Stimulated activated CD8-positive, alpha-beta memory T cell treated with anti-CD3 and anti-CD28 coated beads, Interleukin-7, amount 100 ng/mL, for 48 hours (primary cell): Measurements from ENCODE around the gene MROH7.

ENCODE experiments used
- DNase-seq, 2 donors: peaks; one replicate each; pipeline ENCODE4 v3.0.0-alpha.2; 2020; ENCODE audit warnings: low read depth in 1 of 2; ENCODE audit errors: extremely low read depth in 1 of 2

Gene MROH7

GRCh38 chr1:54694771-54695170 is 53.2 kb downstream of the MROH7 start:
- DNase-seq: no peak

DNA sequence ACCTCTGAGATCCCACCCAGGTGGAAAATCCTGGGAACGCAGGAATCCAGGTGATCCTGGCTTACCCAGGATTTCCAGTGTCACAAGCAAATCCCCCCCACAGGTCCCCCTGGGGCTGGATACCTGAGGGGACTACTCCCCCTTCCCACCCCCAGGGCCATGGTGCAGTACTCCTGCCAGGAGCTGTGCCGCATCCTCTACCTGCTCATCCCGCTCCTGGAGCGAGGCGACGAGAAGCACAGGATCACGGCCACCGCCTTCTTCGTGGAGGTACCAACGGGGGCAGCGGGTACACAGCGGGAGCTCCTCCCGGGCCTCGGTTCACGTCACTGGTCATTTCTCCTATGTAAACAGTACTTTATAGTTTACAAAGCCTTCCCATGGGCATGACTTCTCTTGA is 53.6 kb downstream of the MROH7 start:
- no peak for DNase-seq

GRCh38 chr1:54695764-54696163 is 54.2 kb downstream of the MROH7 start:
- no peak for DNase-seq

DNA sequence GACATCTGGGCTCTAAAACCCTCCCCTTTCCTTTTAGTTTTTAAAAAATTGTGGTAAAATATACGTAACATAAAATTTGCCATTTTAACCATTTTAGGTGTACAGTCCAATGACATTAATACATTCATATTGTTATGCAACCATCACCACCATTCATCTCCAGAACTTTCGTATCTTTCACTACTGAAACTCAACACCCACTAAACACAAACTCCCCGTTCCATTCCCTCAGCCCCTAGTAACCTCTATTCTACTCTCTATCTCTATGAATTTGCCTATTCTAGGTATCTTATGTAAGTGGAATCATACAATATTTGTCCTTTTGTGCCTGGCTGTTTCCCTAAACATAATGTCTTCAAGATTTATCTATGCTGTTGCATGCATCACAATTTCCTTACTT is 54.7 kb downstream of the MROH7 start:
- no peak for DNase-seq

DNA sequence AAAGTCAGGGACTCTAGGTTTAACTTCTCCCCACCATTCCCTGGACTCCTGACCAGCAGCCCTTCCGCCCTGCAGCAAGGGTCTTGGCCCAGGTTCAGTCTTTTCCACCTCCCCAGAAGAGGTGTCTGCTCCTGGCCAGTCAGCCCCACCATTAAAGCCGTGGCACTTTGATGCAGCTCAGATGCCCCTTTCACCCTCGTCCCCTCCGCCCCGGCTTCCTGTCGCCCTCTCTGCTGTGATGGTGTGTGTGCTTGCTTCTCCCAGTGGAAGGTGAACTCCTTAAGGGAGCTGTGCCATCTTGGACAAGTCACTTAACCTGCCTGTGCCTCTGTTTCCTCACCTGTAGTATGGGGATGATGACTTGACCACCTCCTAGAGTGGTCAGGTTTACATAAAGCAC is 56.3 kb downstream of the MROH7 start:
- no peak for DNase-seq

DNA sequence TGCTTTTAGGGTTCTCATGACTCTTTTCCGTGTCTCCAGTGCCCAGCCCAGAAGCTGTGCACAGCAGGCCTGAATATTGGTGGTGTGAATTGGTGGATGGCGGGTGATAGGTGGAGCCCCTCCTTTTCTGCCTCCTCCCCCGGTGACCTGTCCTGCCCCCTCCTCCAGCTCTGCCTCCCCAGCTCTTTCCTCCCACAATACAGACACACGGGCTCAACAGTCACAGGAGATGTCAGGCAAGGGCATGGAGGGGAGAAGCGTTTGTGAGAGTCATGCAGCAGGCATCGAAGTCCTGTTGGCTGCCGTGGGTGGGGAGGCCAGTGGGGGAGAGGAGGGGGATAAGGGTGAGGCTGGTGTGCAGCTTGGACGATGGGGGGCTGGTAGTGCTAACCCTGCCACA is 56.8 kb downstream of the MROH7 start:
- DNase-seq: no peak

DNA sequence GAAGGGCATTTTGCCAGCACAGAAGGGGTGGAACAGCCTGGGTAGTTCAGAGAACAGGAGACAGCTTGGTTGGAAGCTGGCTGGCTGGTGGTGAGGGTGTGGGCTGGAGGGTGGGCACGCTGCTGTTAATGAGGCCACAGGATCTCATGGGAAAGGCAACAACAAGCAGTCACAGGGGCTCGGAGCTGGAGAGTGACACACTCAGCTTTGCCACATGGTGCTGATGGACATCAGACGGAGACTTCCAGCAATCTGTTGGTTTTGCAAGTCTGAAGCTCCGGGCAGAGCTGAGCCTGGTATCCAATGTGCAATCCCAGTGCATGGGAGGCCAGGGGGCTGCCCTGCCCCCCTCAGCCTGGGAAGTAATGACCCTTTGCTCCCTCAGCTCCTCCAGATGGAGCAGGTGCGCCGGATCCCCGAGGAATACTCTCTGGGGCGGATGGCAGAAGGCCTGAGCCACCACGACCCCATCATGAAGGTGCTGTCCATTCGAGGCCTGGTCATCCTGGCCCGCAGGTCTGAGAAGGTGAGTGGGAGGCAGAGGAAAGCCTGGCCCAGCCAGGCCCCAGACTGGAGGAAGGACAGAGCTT is 58.4 kb downstream of the MROH7 start:
- DNase-seq: no peak

DNA sequence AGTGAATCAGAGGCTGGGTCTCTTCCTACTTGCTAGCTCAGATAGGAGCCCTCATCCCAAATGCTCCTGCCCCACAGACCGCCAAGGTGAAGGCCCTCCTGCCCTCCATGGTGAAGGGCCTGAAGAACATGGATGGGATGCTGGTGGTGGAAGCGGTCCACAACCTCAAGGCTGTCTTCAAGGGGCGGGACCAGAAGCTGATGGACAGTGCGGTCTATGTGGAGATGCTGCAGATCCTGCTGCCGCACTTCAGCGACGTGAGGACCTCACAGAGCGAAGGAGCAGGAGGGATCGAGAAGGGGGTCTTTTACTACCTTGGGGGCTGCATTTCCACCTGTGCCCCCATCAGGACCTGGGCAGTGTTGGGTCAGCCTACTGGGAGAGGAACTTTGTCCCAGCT is 59.5 kb downstream of the MROH7 start:
- DNase-seq: no peak

DNA sequence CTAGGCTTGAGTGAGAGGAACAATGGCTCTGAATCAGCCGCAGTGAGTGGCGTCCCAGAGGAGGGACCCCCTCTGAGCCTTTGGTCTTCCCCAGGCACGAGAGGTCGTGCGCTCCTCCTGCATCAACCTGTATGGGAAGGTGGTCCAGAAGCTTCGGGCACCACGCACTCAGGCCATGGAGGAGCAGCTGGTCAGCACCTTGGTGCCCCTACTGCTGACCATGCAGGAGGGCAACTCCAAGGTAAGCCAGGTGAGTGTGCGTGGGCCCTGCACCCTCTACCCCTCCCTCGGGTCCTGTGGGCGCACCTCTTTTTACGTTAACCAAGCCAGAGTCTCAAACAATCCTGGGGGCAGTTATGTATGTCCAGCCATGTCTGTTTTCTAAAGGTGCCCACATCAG is 60.4 kb downstream of the MROH7 start:
- DNase-seq: no peak

DNA sequence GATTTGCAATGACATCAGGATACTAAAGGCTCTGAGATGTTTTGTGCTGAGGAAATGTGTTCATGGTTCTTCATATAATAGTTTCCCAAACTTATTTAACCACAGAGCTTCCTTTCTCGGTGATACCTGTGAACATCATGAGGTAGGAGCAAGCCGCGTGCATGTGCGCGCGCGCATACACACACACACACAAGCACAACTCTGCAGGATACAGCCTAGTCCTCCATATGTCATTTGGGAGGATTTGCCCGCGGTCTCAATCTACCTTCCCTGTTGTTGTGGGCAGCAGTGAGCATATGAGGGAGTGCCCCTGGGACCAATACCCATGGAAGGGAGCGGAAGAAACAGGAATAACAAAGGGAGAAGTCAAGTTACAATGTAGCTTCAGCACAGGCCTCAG is 61.9 kb downstream of the MROH7 start:
- DNase-seq: no peak

DNA sequence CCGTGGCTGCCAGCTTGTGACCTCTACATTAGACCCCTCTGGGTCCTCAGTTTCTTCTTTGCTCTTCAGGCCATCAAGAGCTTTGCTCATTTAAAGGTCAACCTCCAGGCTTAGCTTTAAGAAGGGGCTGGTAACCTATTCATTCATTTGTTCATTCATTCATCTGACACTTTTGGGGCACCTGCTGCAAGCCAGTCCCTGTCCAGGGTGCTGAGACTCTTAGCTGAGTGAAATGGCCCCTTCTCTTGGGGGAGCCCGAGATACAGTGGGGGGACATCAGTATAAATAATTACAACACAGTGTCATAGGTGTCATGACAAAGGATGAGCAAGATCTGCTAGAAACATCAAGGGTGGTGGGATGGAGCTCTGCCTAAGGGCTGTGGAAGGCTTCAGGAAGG is 63.6 kb downstream of the MROH7 start:
- DNase-seq: no peak

DNA sequence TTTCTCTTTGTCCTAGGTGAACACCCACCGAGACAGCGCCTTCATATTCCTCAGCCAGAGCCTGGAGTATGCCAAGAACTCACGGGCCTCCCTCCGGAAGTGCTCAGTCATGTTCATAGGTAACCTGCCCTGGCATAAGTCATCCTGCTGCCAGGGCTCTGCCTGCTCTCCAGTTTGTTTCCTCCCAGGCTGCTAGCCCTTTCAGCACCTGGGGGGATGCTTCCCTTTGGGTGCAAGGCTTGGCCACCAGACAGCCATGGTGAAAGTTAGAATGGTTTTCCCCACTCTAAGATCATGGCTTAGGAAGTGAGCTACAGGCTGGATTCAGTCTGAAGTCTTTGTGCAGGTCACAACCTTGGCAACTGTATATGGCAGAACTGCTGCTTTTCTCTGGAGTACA is 64.8 kb downstream of the MROH7 start:
- no peak for DNase-seq

GRCh38 chr1:54708385-54708784 is 66.8 kb downstream of the MROH7 start:
- DNase-seq: no peak

- no peak for DNase-seq
These were observed 68.1 kb downstream of the MROH7 start for GRCh38 chr1:54709547-54710292.

- DNase-seq: no peak
These were observed 68.8 kb downstream of the MROH7 start for GRCh38 chr1:54710434-54710833.

- no peak for DNase-seq
These were observed 69.3 kb downstream of the MROH7 start for GRCh38 chr1:54710841-54711240.

DNA sequence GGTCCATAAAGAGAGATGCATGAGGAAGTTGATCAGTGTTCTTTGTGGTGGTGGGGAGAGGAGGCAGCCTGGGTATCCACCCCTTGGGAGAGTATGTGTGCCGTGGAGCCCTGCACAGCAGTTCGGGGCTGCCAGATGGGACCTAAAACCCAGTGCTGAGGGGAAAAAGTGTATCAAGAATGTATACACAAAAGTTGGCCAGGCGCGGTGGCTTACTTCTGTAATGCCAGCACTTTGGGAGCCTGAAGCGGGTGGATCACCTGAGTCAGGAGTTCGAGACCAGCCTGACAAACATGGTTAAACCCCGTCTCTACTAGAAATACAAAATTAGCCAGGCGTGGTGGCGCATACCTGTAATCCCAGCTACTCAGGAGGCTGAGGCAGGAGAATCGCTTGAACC is 70.0 kb downstream of the MROH7 start:
- no peak for DNase-seq

DNA sequence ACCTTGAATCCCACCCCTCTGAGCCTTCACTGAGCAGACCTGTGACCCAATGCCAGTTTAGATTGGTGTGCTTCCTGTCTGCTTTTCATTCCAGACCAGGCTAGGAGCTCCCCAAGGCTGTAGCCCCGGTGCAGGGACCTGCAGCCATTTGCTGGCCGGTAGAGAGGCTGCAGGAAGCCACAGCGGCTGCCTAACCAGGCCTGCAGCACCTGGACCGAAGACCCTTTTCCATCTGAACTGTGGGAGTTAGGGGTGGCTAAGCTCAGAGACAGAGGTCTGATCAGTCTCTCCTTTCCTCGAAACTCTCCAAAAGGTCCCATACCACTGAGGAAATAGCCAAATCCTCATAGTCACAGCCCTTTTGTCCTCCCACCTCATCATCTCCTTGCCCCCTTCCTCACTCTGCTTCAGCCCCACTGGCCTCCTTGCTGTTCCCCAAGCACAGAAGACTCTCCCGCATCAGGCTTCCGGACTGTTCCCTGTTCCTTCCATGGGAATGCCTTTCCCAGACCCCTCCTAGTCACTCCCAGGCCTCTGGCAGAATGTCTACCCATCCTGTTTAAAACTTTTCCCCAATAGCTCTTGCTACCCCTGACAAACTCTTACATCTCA is 73.4 kb downstream of the MROH7 start:
- no peak for DNase-seq

GRCh38 chr1:54715493-54716298 is 74.1 kb downstream of the MROH7 start, which contains the start of gene TTC4:
TTC4 (plus strand) TSS chr1:54715861; CDS start chr1:54715909, 48 bp downstream.
- DNase-seq: peak; percentile 48 to 72

GRCh38 chr1:54716299-54717047 is 74.9 kb downstream of the MROH7 start:
- DNase-seq: no peak

GRCh38 chr1:54721719-54722118 is 80.1 kb downstream of the MROH7 start:
- no peak for DNase-seq
